AG04449 (cell line): ENCODE measurements around the gene RTL5.

Experiments used
- CTCF ChIA-PET: fragments of 350-600 bp; formaldehyde crosslinking; extraction: SDS; loops from one replicate; lab custom pipeline; 2021; ENCODE audit warnings: antibody characterized with exemption; lab: Yijun Ruan, JAX
- POLR2A ChIA-PET: fragments of 400-600, 350-600 bp; formaldehyde crosslinking; extraction: SDS; loops from one replicate; lab custom pipeline; 2020; ENCODE audit warnings: antibody characterized with exemption, inconsistent platforms; lab: Yijun Ruan, JAX
- DNase-seq: peaks from one replicate; pipeline ENCODE4 v3.0.0-alpha.2; 2010; ENCODE audit warnings: low read depth, low spot score
- H3K4me3 ChIP-seq: 2 replicates; pipeline ENCODE4 v1.5.1; 2011; ENCODE audit warnings: low read depth, mild to moderate bottlenecking, control low read depth, low read length
- CTCF ChIP-seq: IDR thresholded peaks from one replicate; pipeline ENCODE4 v1.5.1; 2011; ENCODE audit warnings: mild to moderate bottlenecking, moderate library complexity, low read length, control low read depth, inconsistent platforms; ENCODE audit not compliant: insufficient read depth; ENCODE audit errors: missing control alignments

The RTL5 gene

DNA sequence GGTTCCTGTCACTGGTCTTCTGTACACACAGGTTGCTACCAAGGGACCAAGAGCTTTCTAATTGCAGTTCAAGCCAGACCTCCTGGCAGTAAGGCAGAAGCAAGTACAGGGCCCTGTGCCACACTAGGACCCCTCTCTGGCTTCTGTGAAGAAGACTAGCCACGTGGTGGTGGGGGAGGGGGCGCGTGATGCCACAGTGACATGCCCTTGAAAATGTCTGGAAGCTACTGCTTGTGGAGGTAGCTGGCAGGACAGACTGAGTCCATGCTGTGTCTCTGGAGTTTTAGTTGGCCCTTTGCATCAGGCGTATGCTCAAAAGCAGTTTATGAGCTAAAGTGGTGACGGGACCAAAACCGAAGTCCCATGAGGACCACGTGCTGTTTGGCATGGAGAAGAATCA, 50.9 kb downstream of the RTL5 start:
- DNase-seq, result no peak
- ChIA-PET POLR2A (no interaction called here), CTCF (interaction anchor here (0.8 kb wide), 1 partner anchor 49 kb away, joined by 4 read pairs; no protein-coding TSS in a partner anchor)
- H3K4me3 ChIP-seq, result no peak overlapping the region
- no peak for TF ChIP-seq CTCF

DNA sequence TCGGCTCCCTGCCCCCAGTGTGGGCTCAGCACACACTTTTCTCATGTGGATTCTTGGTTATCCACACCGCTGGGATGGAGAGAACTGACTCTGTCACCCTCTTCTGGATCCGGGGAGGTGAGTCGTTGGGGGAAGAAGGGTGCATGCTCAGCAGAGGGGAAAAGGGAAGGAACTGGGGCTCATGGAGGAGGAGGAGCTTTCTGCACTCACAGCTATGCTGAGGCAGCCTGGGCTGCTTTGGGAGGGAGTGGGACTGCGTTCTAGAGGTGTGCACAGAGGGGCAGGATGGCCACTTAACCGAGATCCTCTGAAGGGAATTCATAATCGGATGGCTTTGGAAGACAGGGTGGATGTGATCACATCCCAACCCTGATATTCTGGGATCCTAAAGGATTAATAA, 51.6 kb downstream of the RTL5 start:
- TF ChIP-seq CTCF, result no peak
- ChIA-PET POLR2A (no interaction called here), CTCF (interaction anchor here (0.8 kb wide), 1 partner anchor 50 kb away, joined by 4 read pairs; no protein-coding TSS in a partner anchor)
- no peak for DNase-seq
- H3K4me3 ChIP-seq, result no peak overlapping the region

- TF ChIP-seq CTCF, result no peak
- DNase-seq, result no peak
- H3K4me3 ChIP-seq, result no peak overlapping the region
- ChIA-PET CTCF (no interaction called here), POLR2A (no interaction called here)
These were observed 52.1 kb downstream of the RTL5 start for GRCh38 chrX:72079607-72080006.

- H3K4me3 ChIP-seq, result no peak overlapping the region
- DNase-seq, result no peak
- ChIA-PET POLR2A (no interaction called here), CTCF (no interaction called here)
- no peak for TF ChIP-seq CTCF
These were observed 53.3 kb downstream of the RTL5 start for GRCh38 chrX:72078411-72078810.
